HG03175 (cell line): ENCODE measurements around the gene LMX1A.

Source experiments
- ATAC-seq: cut with Tn5 transposase; IDR thresholded peaks from one replicate; pipeline ENCODE4 v1.9.1; 2021; ENCODE audit warnings: mild to moderate bottlenecking, moderate library complexity; ENCODE audit not compliant: unreplicated experiment

The LMX1A gene

DNA sequence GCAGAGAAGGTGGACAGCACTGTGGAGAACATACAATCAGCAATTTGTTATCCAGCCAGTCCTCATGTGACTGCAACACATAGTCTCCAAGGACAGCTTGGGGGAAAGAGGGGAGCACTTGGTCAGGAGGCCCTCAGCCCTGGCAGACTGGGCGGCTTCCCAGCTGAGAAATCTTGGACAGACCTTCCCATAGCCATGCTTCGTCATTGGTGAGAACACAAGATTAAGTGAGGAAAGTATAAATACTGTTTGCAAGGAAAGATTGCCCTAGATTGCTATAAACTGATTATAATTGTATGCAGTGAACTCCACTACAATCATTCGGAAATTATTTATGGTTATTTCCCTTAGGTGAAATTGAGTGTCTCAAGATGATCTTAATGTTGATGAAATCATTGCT, 131.5 kb downstream of the LMX1A start:
- ATAC-seq = no peak

DNA sequence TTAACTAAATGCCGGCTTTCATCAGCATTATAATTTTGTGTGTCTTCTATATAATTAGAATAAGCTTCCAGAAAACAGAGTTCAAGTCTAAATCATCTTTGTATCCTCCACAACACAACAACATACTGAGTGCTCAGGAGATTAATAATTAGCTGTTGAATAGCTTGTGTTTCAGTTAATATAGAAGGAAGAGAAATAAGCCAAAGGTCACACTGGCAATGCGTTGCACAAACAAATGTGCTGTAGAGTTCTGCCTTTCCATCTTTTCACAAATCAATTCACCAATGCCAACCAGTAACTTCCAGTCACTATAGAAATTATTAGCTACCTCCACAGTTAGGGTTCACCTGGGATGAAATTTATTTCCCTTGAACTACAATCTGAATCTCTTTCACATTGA, 132.0 kb downstream of the LMX1A start:
- ATAC-seq = no peak

GRCh38 chr1:165222580-165222979, 133.9 kb downstream of the LMX1A start:
- ATAC-seq = no peak

DNA sequence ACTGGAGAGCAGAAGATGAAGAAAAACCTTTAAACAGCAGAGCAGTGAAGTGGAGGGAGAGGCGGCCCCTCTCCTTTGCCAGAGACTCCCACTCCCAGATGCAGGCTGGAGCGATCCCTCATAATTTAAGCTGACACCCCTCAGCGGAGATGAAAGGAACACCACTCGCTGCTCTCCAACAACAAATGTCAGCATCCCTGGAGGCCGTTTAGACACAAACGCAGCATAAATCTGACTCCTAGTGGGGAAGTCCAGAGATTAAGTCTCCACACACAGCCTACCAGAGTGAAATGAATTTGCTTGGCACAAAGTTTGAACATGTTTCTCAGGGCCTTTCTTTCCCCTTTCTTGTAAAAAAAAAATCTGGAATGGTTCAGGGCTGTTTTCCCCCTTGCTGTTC, 137.8 kb downstream of the LMX1A start:
- ATAC-seq = no peak

GRCh38 chr1:165217958-165218357, 138.6 kb downstream of the LMX1A start:
- ATAC-seq = no peak

- no peak for ATAC-seq
Measured at GRCh38 chr1:165216254-165216653, 140.3 kb downstream of the LMX1A start.

GRCh38 chr1:165215676-165216075, 140.8 kb downstream of the LMX1A start:
- ATAC-seq = no peak

DNA sequence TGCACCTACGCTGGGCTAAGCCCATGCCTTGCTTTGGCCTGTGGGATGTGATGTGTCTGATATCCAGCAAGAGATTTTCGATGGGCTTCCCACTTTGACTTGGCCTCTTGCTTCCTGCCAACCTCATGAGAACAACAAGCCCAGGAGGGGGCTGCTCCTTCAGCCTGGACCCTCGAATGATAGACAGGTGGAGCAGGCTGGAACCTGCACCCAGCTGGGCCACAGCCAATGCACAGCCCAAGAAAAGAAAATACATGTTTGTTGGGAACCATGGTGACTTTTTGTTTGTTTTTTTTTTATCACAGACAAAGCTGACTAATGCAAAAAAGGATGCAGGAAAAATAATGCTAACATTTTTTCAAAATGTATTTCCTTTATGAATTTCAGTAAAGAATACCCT, 144.3 kb downstream of the LMX1A start:
- no peak for ATAC-seq

DNA sequence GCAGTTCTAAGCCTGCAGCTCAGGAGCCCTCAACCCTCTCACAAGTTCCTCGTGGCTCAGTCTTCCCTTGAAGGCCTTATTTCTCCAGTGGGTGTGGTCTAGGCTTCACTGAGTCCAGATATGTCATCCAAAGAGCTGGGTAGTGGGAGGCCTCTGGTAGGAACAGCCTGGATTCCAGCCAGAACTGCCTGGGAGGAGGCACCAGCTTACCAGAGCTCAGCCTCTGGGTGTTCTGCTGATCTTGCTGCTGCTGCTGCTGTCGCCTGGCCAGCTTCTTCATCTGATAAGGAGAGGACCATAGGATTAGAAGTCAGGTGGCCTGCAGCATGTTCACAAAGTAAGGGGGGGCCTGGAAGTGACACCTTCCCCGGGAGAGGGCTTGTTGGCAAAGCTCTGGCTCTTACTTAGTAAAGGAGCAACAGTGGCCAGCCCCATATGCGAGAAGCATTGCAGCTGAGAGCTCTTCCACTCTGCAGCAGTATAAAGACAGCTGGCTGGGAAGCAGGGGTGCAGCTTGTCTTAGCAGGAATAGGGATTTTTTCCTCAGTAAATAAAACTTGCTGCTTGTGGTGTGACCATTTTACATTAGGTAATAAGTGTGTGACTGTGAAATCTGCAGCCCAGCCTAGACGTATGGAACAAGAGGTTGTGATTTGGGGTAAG, 148.5 kb downstream of the LMX1A start:
- no peak for ATAC-seq

DNA sequence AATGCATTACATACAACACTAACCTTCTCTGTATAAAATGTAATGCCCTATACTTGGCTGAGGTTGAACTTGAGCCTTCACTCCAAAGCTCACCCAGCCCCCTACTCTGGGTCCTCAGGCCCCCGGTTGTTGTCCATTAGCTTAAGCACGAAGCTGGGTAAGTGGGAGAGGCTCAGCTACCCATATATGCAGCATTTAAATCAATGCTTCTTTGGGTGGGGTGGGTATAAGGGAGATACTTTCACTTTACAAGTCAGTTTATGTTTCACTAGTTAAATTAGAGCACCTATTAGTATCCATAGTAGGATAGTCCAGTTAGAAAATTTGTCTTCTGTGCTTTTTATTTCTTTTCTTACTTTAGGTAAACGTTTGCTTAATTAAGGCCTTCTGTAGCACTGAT, 151.4 kb downstream of the LMX1A start:
- no peak for ATAC-seq

DNA sequence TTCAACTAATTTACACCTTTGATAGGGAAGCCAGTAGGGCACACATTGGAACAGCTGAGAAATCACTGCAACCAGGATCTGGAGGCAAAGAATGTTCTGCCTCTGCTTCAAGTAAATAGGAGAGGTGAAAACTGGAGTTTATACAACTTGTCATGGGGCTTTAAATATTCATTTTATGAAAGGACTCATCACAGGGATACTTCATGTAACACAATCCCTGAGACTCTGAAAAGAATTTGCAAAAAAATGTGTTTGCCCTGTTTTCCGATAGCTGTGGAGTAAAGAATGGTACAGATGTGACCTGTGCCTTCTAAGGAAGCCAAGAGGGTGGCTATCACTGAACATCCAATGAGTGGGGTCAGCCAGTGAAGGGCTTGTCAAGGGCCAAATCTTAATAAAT, 152.0 kb downstream of the LMX1A start:
- no peak for ATAC-seq

DNA sequence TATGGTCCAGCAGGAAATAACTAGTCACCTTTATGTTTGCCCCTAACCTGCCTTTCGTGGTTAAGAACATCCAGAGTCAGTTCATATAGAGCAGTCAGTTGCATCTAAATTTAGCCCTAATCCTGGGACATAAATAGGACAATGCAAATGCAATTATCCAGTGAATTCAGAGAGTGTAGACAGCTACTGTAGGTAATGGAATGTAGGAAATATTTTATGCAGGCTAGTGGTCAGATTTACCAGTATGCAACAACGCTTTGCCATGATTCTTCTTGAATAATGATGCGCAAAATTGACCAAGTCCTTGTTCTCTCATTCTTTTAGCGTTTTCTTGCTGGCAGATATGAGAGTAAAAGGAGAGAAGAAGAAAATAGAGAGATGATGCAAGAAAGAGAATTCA, 165.4 kb downstream of the LMX1A start:
- ATAC-seq = no peak

GRCh38 chr1:165189913-165190312, 166.6 kb downstream of the LMX1A start:
- ATAC-seq = no peak

GRCh38 chr1:165189011-165189410, 167.5 kb downstream of the LMX1A start:
- ATAC-seq = no peak

GRCh38 chr1:165187031-165188009, 169.2 kb downstream of the LMX1A start:
- ATAC-seq = no peak

GRCh38 chr1:165185161-165185889, 171.2 kb downstream of the LMX1A start:
- ATAC-seq = no peak

DNA sequence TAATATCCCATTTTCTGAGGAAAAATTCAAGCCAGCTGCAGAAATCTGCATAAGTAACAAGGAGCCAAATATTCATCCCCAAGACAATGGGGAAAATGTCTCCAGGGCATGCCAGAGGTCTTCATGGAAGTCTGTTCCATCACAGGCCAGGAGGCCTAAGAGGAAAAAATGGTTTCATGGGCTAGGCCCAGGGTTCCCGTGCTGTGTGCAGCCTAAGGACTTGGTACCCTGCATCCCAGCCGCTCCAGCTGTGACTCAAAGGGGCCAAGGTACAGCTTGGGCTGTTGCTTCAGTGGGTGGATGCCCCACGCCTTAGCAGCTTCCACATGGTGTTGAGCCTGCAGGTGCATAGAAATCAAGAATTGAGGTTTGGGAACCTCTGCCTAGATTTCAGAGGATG, 173.5 kb downstream of the LMX1A start:
- ATAC-seq = no peak

- ATAC-seq = no peak
Measured at GRCh38 chr1:165179306-165179705, 177.2 kb downstream of the LMX1A start.

DNA sequence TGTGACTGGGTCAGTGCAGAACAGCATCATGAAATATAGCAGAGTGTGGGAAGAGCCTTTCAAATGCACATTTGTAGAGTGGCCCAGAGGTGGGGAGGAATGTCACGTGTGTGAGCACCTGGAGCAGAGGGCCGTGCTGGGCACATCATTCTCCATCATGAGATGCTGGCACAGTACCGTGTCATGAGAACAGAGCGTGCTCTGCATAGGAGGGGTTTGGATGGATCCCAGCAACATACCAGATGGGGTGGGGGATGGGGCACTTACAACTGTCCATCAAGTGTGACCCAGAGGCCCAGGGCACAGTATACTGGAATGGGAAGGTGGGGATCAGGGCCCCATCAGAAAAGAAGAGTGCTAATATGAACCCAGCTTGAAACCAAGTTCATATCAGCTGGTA, 182.0 kb downstream of the LMX1A start:
- no peak for ATAC-seq

- ATAC-seq = no peak
Measured at GRCh38 chr1:165173818-165174217, 182.7 kb downstream of the LMX1A start.

DNA sequence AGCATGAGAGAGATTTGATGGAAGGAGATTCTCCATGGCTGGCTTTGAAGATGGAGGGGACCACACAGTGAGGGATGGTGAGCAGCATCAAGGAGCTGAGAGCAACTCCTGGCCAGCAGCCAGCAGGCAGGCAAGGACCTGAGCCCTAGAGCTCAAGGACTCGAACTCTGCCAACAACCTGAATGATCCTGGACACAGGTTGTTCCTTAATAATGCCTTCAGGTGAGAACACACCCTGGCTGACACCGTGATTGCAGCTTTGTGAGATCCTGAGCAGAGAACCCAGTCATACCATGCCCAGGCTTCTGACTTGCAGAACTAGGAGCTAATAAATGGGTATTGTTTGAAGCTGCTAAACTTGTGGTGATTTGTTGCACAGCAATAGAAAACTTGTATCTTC, 183.1 kb downstream of the LMX1A start:
- ATAC-seq = no peak

DNA sequence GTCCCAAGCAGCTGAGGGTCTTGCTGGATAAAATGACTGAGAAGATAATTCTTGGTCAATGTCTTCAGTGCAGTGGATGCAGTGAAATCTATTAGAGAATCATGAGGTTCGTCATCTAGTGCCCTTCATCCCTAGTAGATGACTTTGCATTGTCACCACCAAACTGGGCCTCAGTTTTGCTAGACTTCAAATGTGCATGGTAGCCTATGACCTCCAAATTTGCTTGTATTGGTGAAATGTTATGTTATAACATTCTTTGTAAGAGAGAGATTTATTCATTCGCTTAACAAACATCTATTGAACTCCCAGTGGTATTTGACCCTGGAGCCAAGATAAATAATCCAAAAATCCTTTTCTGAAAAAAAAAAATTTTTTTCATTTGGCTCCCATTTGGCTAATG, 183.8 kb downstream of the LMX1A start:
- ATAC-seq = no peak
